HEK293T (cell line): Measurements from ENCODE around the gene GCN1.
"Not testable (repeated sequence)": the region's sequence is repeated elsewhere in the genome, so short reads cannot be mapped to it uniquely, and the experiment has no call there.

ENCODE experiments used
- CTCF ChIA-PET: fragments of 350-600 bp; formaldehyde crosslinking; extraction: SDS; loops from one replicate; lab custom pipeline; 2021; ENCODE audit warnings: antibody characterized with exemption, inconsistent platforms; lab: Yijun Ruan, JAX
- POLR2A ChIA-PET: fragments of 350-600 bp; formaldehyde crosslinking; extraction: SDS; loops from one replicate; lab custom pipeline; 2020; ENCODE audit warnings: antibody characterized with exemption, inconsistent platforms; lab: Yijun Ruan, JAX
- DNase-seq: peaks from one replicate; pipeline ENCODE4 v3.0.0; 2012; ENCODE audit warnings: mixed read lengths; ENCODE audit errors: extremely low spot score
- ARNT ChIP-seq: fragments of 450-650 bp; IDR thresholded peaks from 2 replicates; pipeline ENCODE4 v1.6.1; 2017; ENCODE audit warnings: mild to moderate bottlenecking
- BHLHE40 ChIP-seq: fragments of 450-650 bp; IDR thresholded peaks from 2 replicates; pipeline ENCODE4 v1.6.1; 2016; ENCODE audit warnings: mild to moderate bottlenecking, moderate library complexity, borderline replicate concordance
- CTBP1 ChIP-seq: fragments of 450-650 bp; IDR thresholded peaks from 2 replicates; pipeline ENCODE4 v1.6.1; 2016; ENCODE audit warnings: borderline replicate concordance
- ELF4 ChIP-seq: fragments of 450-650 bp; IDR thresholded peaks from 2 replicates; pipeline ENCODE4 v1.6.1; 2017; ENCODE audit warnings: antibody characterized with exemption
- FOXA1 ChIP-seq: fragments of 450-650 bp; IDR thresholded peaks from 2 replicates; pipeline ENCODE4 v1.6.1; 2016; ENCODE audit warnings: mild to moderate bottlenecking
- FOXK2 ChIP-seq: fragments of 450-650 bp; IDR thresholded peaks from 2 replicates; pipeline ENCODE4 v1.6.1; 2016; ENCODE audit warnings: mild to moderate bottlenecking
- FOXM1 ChIP-seq: fragments of 450-650 bp; IDR thresholded peaks from 2 replicates; pipeline ENCODE4 v1.6.1; 2017; ENCODE audit warnings: mild to moderate bottlenecking, borderline replicate concordance
- HDGF ChIP-seq: fragments of 450-650 bp; IDR thresholded peaks from 2 replicates; pipeline ENCODE4 v1.6.1; 2017; ENCODE audit warnings: antibody characterized with exemption, borderline replicate concordance
- L3MBTL2 ChIP-seq: fragments of 450-650 bp; conservative IDR thresholded peaks from 2 replicates; pipeline ENCODE4 v1.6.1; 2016; ENCODE audit warnings: mild to moderate bottlenecking
- LEF1 ChIP-seq: fragments of 450-650 bp; IDR thresholded peaks from 2 replicates; pipeline ENCODE4 v1.6.1; 2017; ENCODE audit warnings: mild to moderate bottlenecking, borderline replicate concordance
- NFRKB ChIP-seq: fragments of 450-650 bp; IDR thresholded peaks from 2 replicates; pipeline ENCODE4 v1.6.1; 2016; ENCODE audit warnings: mild to moderate bottlenecking, moderate library complexity
- PKNOX1 ChIP-seq: fragments of 450-650 bp; IDR thresholded peaks from 2 replicates; pipeline ENCODE4 v1.6.1; 2016
- SP1 ChIP-seq: fragments of 450-650 bp; IDR thresholded peaks from 2 replicates; pipeline ENCODE4 v1.6.1; 2017
- SUZ12 ChIP-seq: fragments of 450-650 bp; IDR thresholded peaks from 2 replicates; pipeline ENCODE4 v1.6.1; 2016; ENCODE audit warnings: mild to moderate bottlenecking
- TARDBP ChIP-seq: fragments of 450-650 bp; IDR thresholded peaks from 2 replicates; pipeline ENCODE4 v1.6.1; 2016
- ZNF384 ChIP-seq: fragments of 450-650 bp; IDR thresholded peaks from 2 replicates; pipeline ENCODE4 v1.6.1; 2016

The GCN1 gene

DNA sequence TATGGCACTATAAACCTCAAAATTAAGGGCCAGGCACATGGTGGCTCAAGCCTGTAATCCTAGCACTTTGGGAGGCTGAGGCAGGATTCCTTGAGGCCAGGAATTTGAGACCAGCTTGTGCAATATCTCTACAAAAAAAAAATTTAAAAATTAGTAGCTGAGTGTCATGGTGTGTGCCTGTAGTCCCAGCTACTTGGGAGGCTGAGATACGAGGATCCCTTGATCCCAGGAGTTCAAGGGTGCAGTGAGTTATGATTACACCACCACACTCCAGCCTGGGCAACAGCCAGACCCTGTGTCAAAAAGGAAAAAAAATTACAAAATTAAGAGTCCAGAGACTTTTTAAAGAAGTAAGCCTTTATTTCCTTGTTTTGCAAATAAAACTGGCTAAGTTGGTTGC, 1.8 kb upstream of the GCN1 start:
- no peak for DNase-seq
- CTCF ChIA-PET, result interaction anchor here (0.6 kb wide), 1 partner anchor 16 kb away, joined by 3 read pairs; no protein-coding TSS in a partner anchor
- POLR2A ChIA-PET, result interaction anchor here (0.9 to 4.0 kb wide), 6 partner anchors 10 to 95 kb away, joined by 3 to 16 read pairs (median 4); partner anchors contain the start of gene RNU4-2
- TF ChIP-seq HDGF, result no peak
- TF ChIP-seq SUZ12, result no peak

GRCh38 chr12:120194226-120194533, 335 bp downstream of the GCN1 start:
- TF ChIP-seq ZNF384 (no peak), ELF4 (no peak), CTBP1 (no peak), FOXK2 (no peak), PKNOX1 (no peak), HDGF (no peak)
- ChIA-PET CTCF (no interaction called here), POLR2A (interaction anchor here (1.1 to 4.0 kb wide), 2 partner anchors 9 to 97 kb away, joined by 3 to 16 read pairs; partner anchors contain the start of gene RNU4-2)
- no peak for DNase-seq

DNA sequence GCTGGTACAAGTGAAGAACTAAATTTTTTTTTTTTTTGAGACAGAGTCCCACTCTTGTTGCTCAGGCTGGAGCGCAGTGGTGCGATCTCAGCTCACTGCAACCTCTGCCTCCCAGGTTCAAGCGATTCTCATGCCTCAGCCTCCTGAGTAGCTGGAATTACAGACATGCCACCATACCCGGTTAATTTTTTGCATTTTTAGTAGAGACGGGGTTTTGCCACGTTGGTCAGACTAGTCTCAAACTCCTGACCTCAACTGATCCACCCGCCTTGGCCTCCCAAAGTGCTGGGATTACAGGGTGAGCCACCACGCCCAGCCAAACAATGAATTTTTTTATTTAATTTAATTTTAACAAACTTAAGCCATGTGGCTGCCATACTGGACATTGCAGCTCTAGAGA, 1.2 kb downstream of the GCN1 start:
- CTCF ChIA-PET, DNase-seq: not testable (repeated sequence)
- POLR2A ChIA-PET, result interaction anchor here (1.1 kb wide), 1 partner anchor 8 kb away, joined by 3 read pairs; no protein-coding TSS in a partner anchor

GRCh38 chr12:120190985-120191480, 3.5 kb downstream of the GCN1 start:
- no peak for DNase-seq
- no peak for TF ChIP-seq FOXA1
- TF ChIP-seq FOXM1, result no peak
- no peak for TF ChIP-seq SUZ12
- no peak for TF ChIP-seq ZNF384
- TF ChIP-seq TARDBP, result no peak
- no peak for TF ChIP-seq PKNOX1
- no peak for TF ChIP-seq BHLHE40
- TF ChIP-seq CTBP1, result no peak
- no peak for TF ChIP-seq L3MBTL2
- TF ChIP-seq SP1, result no peak
- TF ChIP-seq NFRKB, result no peak
- no peak for TF ChIP-seq HDGF
- TF ChIP-seq FOXK2, result no peak
- no peak for TF ChIP-seq ARNT
- no peak for TF ChIP-seq ELF4
- no peak for TF ChIP-seq LEF1
- ChIA-PET POLR2A (interaction anchor here (7.9 kb wide), 1 partner anchor 10 kb away, joined by 58 read pairs; the partner anchor contains the start of gene RPLP0), CTCF (interaction anchor here (0.7 kb wide), 1 partner anchor 10 kb away, joined by 3 read pairs; the partner anchor contains the start of gene RPLP0)

DNA sequence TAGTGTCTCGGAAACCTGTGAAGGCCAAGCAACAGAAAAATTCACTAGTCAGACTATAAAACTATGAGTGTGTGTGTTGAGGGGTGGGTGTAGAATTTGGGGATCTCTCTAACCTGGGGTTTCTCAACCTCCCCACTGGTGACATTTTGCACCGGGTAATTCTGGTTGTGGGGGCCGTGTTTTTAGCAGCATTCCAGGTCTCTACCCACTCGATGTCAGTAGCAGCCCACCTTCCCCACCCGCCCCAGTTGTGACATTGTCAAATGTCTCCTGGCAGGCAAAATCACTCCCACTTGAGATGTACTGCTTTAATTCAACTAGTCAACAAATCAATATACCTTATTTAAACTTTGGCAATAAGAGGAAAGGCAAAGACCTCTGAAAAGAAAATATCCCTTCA, 4.1 kb downstream of the GCN1 start:
- POLR2A ChIA-PET, result interaction anchor here (7.9 kb wide), 1 partner anchor 11 kb away, joined by 58 read pairs; the partner anchor contains the start of gene RPLP0
- no peak for TF ChIP-seq FOXA1
- no peak for TF ChIP-seq PKNOX1
- CTCF ChIA-PET, result interaction anchor here (0.7 kb wide), 1 partner anchor 11 kb away, joined by 3 read pairs; the partner anchor contains the start of gene RPLP0
- DNase-seq, result no peak

DNA sequence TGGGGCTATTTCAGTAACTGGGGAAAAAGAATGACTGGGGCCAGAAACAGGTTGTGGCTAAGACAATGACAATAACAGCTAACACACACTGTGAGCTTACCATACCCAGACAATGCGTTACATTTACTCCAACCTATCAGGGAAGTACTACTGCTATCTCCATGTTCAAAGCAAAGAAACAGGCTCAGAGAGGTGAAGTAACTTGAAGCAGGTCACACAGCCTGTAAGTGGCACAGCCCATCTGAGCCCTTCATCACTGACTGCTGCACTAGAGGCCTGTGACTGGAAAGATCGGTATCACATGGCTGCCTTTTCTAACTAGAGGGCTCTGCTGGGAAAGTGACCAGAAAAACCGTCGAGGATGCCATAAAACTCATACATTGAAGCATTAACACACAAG, 7.9 kb downstream of the GCN1 start:
- ChIA-PET POLR2A (interaction anchor here (1.2 to 7.9 kb wide), 2 partner anchors 8 to 14 kb away, joined by 4 to 58 read pairs; partner anchors contain the start of gene RPLP0), CTCF (no interaction called here)
- no peak for TF ChIP-seq ZNF384
- TF ChIP-seq PKNOX1, result no peak
- TF ChIP-seq CTBP1, result no peak
- no peak for TF ChIP-seq NFRKB
- TF ChIP-seq ARNT, result no peak
- no peak for TF ChIP-seq FOXM1
- TF ChIP-seq BHLHE40, result no peak
- TF ChIP-seq TARDBP, result no peak
- TF ChIP-seq SP1, result no peak

DNA sequence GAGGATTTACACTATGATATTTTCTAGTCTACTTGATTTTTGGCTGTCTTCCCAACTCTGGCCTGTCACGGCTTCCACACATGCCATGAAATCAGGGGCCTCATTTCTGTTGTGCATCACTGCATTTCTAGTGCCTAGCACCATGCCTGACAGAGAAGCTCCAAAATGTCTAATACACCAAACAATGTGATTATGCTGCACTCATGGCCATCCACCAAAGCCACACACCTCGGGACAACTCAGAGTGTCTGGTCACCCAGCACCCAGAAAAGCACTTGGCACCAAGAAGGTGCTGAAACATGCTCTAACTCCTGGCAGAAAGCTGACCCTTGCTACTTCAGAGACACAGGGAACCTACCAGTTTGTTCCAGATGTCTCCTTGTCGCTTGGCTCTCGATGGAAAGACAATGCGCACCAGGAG, 11.3 kb downstream of the GCN1 start:
- ChIA-PET POLR2A (interaction anchor here (0.9 kb wide), 1 partner anchor 18 kb away, joined by 7 read pairs; the partner anchor contains the start of gene RPLP0), CTCF (no interaction called here)
- TF ChIP-seq FOXK2 (no peak), PKNOX1 (no peak), FOXM1 (no peak)
- DNase-seq, result no peak

More for the DNA sequence above, 7.9 kb downstream of the GCN1 start:
- no peak for DNase-seq
